Gastroesophageal sphincter (tissue), 4 donors: ENCODE data around the gene HS3ST3B1. TPM values are rescaled to one million over a fixed set of nuclear protein-coding genes. Genes with fewer than 3 reads are reported as not detected.

ENCODE experiments used
- ATAC-seq: fragments of 150-250 bp; one replicate; pipeline ENCODE4 v1.9.1; 2016; ENCODE audit warnings: mild to moderate bottlenecking, moderate library complexity
- H3K27ac ChIP-seq, 4 donors: fragments of 200-600 bp; sonication (generic) in 3 of 4; 1 replicate in 3 of 4; 2 replicates in 1 of 4; pipeline ENCODE4 v1.5.1; 2016 to 2019
- H3K27me3 ChIP-seq: fragments of 200-600 bp; sonication (generic); one replicate; pipeline ENCODE4 v1.5.1; 2019
- H3K36me3 ChIP-seq, 2 donors: fragments of 200-600 bp; sonication (generic); one replicate each; pipeline ENCODE4 v1.5.1; 2019; ENCODE audit warnings: control low read depth in 1 of 2
- H3K4me1 ChIP-seq, 3 donors: fragments of 200-600 bp; sonication (generic); 1 replicate in 2 of 3; 2 replicates in 1 of 3; pipeline ENCODE4 v1.5.1; 2016 to 2019; ENCODE audit warnings: control low read depth in 2 of 3
- H3K4me3 ChIP-seq, 2 donors: fragments of 200-600 bp; sonication (generic); one replicate each; pipeline ENCODE4 v1.5.1; 2019; ENCODE audit warnings: mild to moderate bottlenecking in 1 of 2, moderate library complexity in 1 of 2
- H3K9me3 ChIP-seq, 3 donors: fragments of 200-600 bp; sonication (generic); one replicate each; pipeline ENCODE4 v1.5.1; 2017 to 2019; ENCODE audit warnings: control low read depth in 2 of 3
- EP300 ChIP-seq: sonication (generic); formaldehyde crosslinking; IDR thresholded peaks from one replicate; pipeline ENCODE4 v1.6.1; 2017; ENCODE audit warnings: antibody characterized with exemption, mild to moderate bottlenecking
- POLR2A ChIP-seq, 2 donors: fragments of 450-650 bp; IDR thresholded peaks; one replicate each; pipeline ENCODE4 v1.6.1; 2017; ENCODE audit warnings: antibody characterized with exemption in 2 of 2, mild to moderate bottlenecking in 2 of 2, moderate library complexity in 1 of 2
- POLR2AphosphoS5 ChIP-seq: sonication (generic); formaldehyde crosslinking; IDR thresholded peaks from one replicate; pipeline ENCODE4 v1.6.1; 2017; ENCODE audit warnings: antibody characterized with exemption
- WGBS, 2 donors: methylation state at CpG; one replicate each; pipeline ENCODE4 v1.1.5; 2018; ENCODE audit warnings: low coverage in 1 of 2; 5-methylcytosine and 5-hydroxymethylcytosine counted together
- total RNA-seq, 4 donors: library from RNA; depleted of rRNA; stranded (reverse); fragments of >200 nt; gene quantifications; one replicate each; pipeline ENCODE4 v1.1.0, GENCODE V29; 2016
- TF ChIP-seq, protein P1 (sequence below), 4 experiments: fragments of 200-600 bp in 2 of 4; fragments of 450-650 bp in 2 of 4; sonication (generic) in 1 of 4; IDR thresholded peaks; one replicate each; pipeline ENCODE4 v1.5.1; 2017 to 2019; ENCODE audit warnings: antibody characterized with exemption in 4 of 4, mild to moderate bottlenecking in 2 of 4, moderate library complexity in 2 of 4

Gene HS3ST3B1
- total RNA-seq, 4 donors from 2014 or later = 2.6 to 4.2 (median 3.1) TPM

GRCh38 chr17:14303343-14304221, 2.7 kb downstream of the HS3ST3B1 start:
- H3K4me3 ChIP-seq = peak overlapping the region in 1 of 2 donors; percentile 72
- TF ChIP-seq, protein P1, sequence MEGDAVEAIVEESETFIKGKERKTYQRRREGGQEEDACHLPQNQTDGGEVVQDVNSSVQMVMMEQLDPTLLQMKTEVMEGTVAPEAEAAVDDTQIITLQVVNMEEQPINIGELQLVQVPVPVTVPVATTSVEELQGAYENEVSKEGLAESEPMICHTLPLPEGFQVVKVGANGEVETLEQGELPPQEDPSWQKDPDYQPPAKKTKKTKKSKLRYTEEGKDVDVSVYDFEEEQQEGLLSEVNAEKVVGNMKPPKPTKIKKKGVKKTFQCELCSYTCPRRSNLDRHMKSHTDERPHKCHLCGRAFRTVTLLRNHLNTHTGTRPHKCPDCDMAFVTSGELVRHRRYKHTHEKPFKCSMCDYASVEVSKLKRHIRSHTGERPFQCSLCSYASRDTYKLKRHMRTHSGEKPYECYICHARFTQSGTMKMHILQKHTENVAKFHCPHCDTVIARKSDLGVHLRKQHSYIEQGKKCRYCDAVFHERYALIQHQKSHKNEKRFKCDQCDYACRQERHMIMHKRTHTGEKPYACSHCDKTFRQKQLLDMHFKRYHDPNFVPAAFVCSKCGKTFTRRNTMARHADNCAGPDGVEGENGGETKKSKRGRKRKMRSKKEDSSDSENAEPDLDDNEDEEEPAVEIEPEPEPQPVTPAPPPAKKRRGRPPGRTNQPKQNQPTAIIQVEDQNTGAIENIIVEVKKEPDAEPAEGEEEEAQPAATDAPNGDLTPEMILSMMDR (IDR thresholded peaks at IDR 0.05) = no peak
- TF ChIP-seq POLR2A (IDR thresholded peaks at IDR 0.05) (no peak), POLR2AphosphoS5 (no peak), EP300 (no peak)
- peaks cover 0 to 62% (median 21%) of the 10 kb centered on the region in 3 donors for H3K4me1 ChIP-seq
- ATAC-seq = no peak
- H3K36me3 ChIP-seq = no peaks in the 10 kb centered on the region
- peaks cover 87% of the 10 kb centered on the region for H3K27me3 ChIP-seq
- peak overlapping the region in 2 of 4 donors; percentile 12 to 85 for H3K27ac ChIP-seq
- H3K9me3 ChIP-seq = no peaks in the 10 kb centered on the region
- 5 to 17% methylated on average over 6 to 16 of the region's 56 CpGs for WGBS, 2 donors

DNA sequence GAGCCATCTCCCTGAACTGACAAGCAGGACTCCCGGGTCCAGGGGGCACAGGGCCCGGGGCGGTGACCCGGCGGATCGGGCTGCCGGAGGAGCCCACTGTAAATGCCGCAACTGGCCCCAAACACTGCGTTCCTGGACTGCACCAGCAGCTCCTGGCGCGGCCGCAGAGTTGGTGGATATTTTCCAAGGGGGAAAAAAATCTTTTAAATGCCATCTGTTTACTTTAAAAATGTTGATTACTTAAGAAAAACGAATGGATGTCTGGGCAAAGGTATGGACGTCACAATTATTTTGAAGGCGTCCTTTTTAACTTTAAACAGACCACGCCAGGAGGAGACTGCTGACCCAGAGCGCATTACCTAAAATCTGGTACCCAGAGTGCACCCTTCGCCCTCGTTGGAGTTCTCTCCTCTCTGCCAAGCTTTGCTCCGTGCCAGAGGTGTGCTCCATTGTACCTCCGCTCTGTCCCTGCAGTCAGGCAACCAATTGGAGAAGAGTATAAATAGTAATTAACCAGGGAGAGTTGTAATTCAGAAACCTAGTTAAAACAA, 3.4 kb downstream of the HS3ST3B1 start:
- 45 to 51% methylated on average over 7 to 12 of the region's 21 CpGs for WGBS, 2 donors
- H3K4me1 ChIP-seq = peaks cover 0 to 62% (median 22%) of the 10 kb centered on the region in 3 donors
- H3K4me3 ChIP-seq = peak overlapping the region in 1 of 2 donors; percentile 72

DNA sequence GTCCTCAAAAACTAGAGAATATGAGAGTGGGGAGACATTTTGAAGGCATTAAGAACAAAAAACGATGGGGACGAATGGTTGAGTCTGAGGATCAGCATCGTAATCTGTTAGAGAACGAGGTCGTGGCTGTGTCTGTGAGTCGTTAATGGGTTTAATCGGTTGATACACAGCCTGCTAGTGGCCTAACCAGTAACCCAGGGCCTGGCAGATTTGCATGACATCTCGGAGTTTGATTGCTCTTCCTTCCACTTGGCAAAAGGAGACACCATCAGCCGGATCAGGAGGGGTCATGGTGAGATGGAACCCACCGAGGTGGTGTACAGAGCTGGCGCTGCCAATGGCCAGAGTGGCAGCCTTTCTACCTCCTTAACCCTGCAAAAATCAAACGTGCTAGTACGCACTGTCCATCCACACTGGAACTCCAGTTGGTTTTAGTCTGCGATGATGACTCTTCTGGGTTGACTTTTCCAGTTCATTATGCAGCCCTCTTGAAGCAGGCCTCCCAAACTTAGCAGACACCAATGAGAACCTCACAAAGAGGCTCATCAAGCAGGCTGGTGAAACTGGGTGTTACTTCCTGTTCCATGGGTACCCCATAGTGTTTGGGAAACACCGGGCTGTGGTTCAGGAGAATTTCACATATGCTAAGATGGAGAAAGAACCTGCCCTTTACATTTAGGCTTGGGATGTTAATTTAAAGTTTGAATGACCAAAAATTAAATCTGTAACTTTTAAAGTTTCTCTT, 4.1 kb downstream of the HS3ST3B1 start:
- Histone ChIP-seq H3K27ac (no peak overlapping the region), H3K27me3 (peaks cover 84% of the 10 kb centered on the region), H3K9me3 (no peaks in the 10 kb centered on the region), H3K4me1 (peaks cover 0 to 62% (median 20%) of the 10 kb centered on the region in 3 donors), H3K4me3 (no peak overlapping the region), H3K36me3 (no peaks in the 10 kb centered on the region)
- 66 to 76% methylated on average over 8 of the region's 15 CpGs for WGBS, 2 donors
- TF ChIP-seq, protein P1 (IDR thresholded peaks at IDR 0.05) = no peak
- TF ChIP-seq POLR2A (IDR thresholded peaks at IDR 0.05) (no peak), EP300 (no peak), POLR2AphosphoS5 (no peak)
- no peak for ATAC-seq

More for the DNA sequence above, 3.4 kb downstream of the HS3ST3B1 start:
- no peaks in the 10 kb centered on the region for H3K36me3 ChIP-seq
- TF ChIP-seq EP300 (no peak), POLR2AphosphoS5 (no peak), POLR2A (IDR thresholded peaks at IDR 0.05) (no peak)
- TF ChIP-seq, protein P1 (IDR thresholded peaks at IDR 0.05) = no peak
- ATAC-seq = no peak
- H3K27ac ChIP-seq = no peak overlapping the region
- H3K27me3 ChIP-seq = peaks cover 87% of the 10 kb centered on the region
- H3K9me3 ChIP-seq = no peaks in the 10 kb centered on the region

DNA sequence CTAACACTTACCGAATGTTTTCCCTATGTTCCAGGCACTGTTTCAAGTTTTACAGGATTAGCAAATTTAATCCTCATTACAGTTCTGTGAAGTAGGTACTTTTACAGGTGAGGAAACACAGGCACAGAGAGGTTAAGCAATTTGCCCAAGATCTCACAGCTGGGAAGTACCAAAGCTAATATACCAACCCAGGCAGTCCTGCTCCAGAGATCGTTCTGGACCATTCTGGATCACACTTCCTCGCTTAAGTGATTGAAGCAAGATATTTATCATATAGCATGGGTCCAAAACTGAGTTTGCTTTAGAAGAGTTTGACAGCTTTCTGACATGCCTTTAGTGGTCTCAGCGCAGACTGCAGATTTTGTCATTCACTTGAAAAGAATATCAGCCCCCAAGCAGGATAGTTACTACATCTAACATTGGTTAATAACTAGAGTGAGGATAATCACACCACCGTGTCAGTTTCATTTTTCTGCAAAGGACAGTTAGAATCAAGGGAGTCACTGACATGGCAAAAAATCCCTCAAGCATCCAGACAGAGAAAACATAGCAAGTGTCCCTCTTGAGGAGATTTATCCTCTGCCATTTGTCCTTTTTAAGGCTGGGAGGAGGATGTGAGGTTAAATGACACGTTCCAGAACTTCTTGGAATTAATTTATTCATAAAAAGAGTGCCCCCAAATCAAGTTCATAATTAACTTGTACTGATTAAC, 5.1 kb downstream of the HS3ST3B1 start:
- no peak overlapping the region for H3K27ac ChIP-seq
- no peaks in the 10 kb centered on the region for H3K36me3 ChIP-seq
- no peak for ATAC-seq
- peaks cover 0 to 58% (median 20%) of the 10 kb centered on the region in 3 donors for H3K4me1 ChIP-seq
- TF ChIP-seq, protein P1 (IDR thresholded peaks at IDR 0.05) = no peak
- TF ChIP-seq POLR2A (IDR thresholded peaks at IDR 0.05) = no peak
- no peak for TF ChIP-seq POLR2AphosphoS5
- WGBS, 2 donors = 75 to 76% methylated on average over 6 of the region's 6 CpGs
- no peak overlapping the region for H3K4me3 ChIP-seq
- H3K27me3 ChIP-seq = peaks cover 83% of the 10 kb centered on the region
- no peaks in the 10 kb centered on the region for H3K9me3 ChIP-seq
